NCI-H146 treated with DMSO at 0.1 percent for 48 hours (cell line): ENCODE measurements around the gene FKBP8.
"Not testable (repeated sequence)": the region's sequence is repeated elsewhere in the genome, so short reads cannot be mapped to it uniquely, and the experiment has no call there.

ENCODE experiments used
- DNase-seq: peaks from one replicate; lab custom pipeline; 2025; ENCODE audit not compliant: unreplicated experiment; lab: John Stamatoyannopoulos, UW

Gene FKBP8

DNA sequence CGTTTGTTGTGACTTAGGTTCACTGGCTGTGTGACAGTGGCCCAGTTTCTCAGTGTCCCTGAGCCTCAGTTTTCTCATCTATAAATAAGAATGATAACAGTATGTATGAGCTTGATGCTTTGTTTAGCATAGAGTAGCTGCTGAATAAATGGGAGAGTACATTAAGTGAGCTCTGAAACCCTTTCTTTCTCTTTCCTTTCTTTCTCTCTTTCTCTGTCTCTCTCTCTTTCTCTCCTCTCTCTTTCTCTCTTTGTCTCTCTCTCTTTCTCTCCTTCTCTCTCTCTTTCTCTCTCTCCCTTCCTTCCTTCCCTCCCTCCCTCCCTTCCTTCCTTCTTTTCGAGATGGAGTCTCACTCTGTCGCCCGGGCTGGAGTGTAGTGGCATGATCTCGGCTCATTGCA is 16.3 kb upstream of the FKBP8 start:
- no peak for DNase-seq

DNA sequence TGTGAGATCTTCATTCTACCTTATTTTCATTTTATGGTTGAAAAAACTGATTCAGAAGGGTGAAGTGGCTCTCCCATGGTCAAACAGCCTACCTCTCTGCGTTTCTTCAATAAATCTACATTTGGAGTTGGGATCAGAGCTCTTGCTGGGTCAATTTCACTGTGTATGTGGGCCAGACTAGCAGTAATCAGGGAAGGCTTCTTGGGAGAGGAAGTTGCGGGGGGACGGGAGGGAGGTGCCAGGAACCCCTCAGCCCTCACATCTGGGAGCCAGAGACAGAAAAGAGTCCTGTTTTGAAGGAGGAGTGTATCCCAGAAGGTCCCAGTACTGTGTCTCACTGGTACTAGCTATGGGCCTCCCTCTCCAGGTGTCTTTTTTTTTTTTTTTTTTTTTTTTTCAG is 15.2 kb upstream of the FKBP8 start:
- DNase-seq = no peak

DNA sequence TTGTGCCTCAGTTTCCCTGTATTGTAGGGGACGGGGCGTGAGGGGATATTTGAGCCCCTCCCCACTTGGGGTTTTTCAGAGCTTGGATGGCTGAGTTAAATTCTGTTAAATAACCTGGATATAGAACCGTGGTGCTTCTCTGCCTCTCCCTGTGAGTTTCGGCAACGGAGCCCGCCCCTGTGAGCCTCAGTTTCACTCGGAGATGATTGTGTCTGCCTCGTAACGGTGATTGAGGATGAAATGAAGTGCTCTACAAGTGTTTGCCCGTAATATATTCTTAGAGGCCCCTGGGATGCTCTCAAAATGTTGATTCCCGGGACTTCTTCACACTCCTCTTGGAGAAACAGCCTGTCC is 14.8 kb upstream of the FKBP8 start:
- DNase-seq = no peak

DNA sequence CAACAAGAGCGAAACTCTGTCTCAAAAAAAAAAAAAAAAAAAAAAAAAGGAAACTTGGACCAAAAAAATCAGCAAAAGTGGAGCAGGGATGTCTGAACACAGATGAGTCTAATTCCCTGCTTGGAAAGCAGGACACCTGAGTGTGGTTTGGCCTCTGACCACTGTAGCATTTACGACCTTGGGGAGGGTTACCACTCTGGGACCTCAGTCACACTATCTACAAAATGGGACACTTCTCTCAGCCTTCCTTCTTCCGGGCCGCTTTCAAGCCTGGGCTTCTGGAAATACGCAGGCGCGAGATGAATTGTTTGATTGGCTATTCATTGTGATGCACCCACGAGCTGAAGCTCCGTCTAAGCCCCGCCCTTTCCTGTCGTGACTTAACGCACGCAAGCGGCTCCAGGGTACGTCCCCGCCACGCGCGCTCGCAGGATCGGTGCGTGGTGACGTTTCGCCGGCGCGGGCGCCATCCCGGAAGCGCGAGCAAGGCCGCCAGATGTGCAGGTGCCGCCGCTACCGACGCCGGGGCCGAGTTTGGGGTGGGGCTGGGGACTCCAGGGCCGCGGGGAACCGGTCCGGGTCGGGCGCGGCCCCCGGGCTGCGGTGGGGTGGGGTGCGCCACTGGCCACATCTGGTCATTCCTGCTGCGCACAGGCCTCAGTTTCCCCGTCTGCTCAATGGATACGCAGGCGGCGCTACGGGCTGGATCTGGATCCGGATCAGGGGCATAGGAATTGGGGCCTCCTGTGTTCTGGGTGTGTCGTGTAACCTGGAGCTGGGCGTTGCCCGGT is 14.2 kb upstream of the FKBP8 start, which contains the start of gene KXD1:
TSS of gene KXD1 (plus strand) at position 460 of the 791 bp plus-strand sequence. CDS start 4,187 bp downstream, outside the sequence.
- DNase-seq = peak; percentile 96

DNA sequence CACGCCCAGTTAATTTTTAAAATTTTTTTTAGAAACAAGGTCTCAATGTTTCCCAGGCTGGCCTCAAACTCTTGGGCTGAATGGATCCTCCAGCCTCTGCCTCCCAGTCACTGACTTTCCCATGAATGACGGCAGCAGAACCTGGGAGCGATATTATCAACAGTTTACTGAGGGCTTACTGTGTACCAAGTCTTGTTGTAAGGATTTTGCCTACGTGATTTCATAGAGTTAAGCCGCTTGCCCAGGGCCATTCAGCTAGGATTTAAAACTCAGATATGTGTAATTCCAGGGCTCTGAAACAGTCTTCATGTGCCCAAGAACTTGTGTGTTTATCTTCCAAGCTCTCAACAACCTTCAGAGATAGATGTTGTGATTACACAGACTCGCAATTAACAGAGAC is 8.3 kb upstream of the FKBP8 start:
- peak; percentile 20 for DNase-seq

DNA sequence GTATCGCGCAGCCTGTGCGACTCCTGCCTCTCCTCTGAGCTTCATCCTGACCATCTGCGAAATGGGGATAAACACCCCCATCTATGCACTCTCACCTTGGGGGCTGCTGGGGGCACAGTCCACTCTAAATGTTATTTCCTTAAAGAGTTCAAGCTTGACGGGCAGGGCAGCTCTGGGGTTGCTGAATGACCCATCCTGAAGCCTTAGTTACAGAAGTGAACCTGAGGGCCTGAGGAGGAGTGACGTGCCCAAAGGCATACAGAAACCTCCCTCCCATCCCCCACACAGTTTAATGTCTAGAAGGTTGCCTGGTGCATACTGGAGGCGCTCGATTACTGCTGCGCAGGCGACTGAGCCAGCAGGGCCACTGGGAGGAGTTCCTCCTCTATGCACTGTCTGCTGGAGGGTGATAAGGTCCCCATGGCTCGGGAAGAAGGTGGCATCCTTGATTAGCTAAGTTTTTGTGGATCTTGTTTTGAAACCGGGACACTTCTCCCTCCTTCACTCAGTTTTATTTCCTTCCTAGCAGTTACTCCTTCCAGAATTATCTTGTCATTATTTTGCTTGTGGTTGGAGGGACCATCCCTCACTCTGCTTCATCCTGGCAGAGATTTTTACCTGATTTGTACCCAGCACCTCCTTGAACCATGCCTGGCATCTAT is 572 bp upstream of the FKBP8 start:
- DNase-seq = peak; percentile 41

DNA sequence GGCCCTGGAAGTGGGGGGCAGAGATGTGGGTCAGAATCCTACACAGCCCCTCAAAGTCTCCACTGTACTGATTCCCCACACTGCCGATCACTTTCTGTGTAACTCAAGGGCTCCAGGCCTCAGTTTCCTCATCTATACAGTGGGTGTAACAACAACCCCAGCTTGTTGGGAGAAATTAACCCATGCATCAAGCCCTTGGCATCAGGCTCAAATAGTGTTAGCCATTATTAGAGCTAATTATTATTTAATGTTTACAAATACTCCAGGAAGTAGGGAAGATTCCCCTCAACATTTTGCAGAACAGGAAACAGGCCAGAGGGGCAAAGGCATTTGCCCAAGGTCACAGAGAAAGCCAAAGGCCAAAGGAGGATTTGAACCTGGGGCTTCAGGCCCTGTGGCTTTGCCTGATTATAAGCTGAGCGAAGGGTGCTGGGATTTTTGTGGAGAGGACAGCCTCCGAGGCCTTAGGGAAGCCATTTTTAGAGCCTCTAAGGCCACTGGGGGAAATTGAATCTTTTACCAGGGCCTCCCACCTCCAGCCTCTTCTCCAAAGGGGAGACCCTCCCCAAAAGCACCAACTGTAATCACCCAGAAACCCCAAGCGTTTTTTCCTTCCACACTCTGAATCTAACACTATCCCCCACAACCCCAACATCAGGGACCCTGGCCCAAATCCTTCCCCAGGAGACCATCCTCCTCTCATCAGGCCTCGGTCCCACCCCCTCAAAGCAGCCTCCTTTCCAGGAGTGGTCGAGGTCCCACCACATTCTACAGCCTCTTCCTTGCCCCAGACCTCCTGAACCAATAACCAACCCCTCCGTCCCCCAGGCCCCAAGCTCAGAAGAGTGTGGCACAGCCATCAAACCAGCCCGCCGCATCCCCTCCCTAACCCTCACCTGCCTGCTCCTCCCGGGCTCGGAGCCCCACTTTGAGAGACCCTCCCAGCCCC is 1.1 kb downstream of the FKBP8 start:
- DNase-seq = no peak

DNA sequence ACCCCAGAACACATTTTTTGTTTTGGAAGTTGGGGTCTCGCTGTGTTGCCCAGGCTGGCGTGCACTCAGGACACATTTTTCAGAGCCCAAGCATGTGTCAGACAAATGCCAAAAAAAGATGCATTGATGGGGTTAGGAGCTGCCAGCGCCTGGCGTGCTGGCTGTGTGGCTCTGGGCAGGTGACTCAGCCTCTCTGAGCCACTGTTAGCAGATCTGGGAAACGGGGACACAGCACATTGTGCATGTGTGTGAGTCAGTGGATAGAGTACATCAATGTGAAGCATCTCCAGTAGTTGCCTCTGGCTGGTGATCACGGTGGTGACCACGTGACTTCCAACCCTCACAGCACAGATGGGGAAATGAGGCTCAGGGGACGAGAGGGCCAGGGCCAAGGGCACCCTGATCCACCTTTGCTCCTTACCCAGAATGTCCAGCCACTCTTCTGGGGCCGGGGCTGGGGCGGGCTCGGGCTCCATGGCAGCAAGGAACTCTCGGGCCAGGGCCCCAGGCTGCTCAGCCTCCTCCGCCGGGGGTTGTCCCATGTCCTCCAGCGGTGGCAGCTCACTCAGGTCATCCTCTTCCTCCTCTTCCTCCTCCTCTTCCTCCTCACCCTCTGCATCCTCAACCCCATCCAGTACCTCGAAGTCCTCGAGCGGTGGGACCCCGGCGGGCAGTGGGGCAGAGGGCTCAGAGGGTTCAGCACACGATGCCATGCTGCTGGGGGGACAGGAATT is 1.9 kb downstream of the FKBP8 start:
- no peak for DNase-seq

DNA sequence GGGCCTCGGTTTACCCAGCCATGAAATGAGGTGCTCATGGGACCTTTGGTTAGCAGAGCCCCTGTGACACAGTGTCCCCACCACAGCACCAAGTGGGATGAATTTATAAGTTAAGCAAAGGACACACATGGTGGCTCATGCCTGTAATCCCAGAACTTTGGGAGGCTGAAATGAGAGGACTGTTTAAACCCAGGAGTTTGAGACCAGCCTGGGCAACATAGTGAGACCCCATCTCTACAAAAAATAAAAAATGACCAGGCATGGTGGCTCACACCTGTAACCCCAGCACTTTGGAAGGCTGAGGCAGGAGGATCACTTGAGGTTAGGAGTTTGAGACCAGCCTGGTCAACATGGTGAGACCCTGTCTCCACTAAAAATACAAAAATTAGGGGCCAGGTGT is 3.2 kb downstream of the FKBP8 start:
- not testable (repeated sequence) for DNase-seq

DNA sequence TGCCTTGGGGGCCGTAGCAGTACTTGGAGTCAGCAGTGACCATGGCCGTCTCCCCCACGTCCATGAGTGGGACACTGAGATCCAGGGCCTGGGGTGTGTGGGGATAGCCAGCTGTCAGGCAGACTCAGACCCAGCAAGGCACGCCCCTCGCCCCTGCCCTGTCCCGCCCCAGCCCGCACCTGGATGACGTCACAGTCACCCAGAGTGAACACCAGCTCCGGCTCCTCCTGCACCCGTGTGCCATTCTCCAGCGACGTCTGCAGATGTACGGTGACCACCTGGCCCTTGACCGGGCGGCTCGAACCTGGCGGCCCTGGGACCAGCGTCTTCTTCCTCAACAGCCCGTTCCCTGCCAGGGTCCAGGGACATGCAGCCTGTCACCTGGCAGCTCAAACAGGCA is 4.0 kb downstream of the FKBP8 start:
- DNase-seq = no peak

DNA sequence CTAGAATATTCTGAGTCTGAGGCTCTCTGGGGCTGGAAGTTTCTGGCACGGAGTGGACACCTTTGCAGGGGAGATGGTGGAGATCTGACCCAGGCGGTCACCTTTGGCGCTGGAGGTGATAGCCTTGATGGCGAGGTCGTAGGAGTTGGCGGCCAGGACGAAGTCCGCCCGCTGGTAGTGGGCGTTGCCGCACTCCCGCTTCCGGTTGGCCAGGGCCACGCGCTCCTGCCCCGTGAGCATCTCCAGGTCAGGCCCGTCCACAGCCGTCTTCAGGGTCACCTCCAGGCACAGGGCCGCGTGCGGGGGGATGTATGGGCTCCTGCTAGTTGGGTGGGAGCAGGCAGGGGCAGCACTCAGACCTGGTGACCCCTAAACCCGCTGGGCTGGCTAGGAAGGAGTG is 5.3 kb downstream of the FKBP8 start:
- DNase-seq = no peak

DNA sequence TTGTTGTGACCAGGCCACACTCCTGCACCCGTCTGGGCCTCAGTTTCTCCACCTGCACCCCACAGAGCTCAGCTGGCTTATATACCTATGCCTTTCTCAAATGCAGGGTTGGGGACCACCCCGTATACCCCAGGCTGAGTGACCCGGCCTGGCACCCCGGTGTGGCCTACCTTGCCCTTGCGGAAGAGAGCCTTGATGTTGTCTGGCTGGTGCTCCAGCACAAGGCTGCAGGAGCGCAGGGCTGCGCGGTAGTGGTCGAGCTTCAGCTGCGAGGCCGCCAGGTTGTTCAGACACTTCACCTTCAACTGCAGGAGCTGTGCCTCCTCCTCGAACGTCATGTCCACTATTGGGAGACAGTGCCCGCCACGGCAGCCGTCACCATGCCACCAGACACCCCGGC is 5.9 kb downstream of the FKBP8 start:
- no peak for DNase-seq

DNA sequence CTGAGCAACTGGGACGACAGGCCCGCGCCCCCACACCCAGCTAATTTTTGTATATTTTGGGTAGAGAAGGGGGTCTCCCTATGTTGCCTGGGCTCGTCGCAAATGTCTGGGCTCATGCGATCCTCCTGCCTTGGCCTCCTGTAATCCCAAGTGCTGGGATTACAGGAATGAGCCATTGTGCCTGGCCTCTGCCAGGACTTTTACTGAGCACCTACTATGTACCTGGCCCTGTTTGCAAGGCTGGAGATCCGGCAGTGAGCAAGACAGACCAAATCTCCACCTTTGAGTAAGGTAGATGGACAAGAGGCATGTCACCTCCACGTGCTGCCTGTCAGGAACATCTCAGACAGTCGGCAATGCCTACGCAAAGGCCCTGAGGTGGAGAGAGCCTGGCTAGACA is 6.9 kb downstream of the FKBP8 start:
- DNase-seq = no peak

DNA sequence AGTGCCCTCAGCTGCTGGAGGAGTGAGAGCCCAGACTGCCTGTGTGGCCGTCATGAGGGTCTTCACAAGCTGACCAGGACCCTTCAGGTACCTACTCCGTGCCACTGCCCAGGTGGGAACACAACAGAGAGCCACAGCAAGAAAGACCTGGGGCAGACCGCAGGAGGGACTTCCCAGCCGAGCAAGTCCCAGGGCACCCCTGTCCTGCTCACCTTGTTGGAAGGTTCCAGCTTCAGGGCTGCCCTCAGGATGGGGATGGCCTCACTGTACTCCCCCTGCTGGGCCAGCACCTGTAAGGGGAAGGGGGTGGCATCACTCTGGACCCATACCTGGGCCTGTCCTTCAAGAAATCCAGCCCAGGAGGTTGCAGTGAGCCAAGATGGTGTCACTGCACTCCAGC is 10.3 kb downstream of the FKBP8 start:
- no peak for DNase-seq

DNA sequence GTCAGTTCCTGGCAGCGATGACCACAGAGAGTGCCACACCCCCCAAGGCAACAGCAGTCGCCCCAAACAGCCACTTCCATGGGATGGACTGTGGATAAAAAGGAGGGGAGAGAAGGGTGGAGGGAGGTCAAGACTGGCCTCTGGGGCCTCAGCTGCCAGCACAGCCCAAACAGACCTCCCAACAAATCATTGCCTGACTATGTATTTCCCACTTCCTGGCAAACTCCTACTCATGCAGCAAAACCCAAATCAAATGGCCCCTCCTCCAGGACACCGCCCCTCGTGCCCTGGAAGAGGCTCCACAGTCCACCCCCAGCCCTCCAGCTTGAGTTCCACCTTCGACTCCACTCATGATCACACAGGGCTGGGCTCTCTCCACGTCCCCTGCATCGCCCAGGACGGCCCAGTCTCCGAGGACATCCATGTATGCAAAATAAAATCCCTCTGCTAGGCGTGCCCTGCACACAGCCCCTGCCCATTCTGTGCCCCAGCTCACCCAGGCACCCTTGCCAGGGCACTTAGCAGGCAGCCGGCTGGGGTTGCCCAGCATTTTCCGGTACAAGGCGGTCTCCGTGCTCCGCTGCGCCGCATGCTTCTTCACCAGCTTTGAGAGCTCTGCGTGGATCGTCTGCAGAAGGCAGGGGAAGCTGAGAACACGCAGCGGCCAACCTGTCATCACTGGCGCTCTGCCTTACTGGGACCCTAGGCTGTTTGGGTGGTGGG is 11.0 kb downstream of the FKBP8 start:
- DNase-seq = no peak

DNA sequence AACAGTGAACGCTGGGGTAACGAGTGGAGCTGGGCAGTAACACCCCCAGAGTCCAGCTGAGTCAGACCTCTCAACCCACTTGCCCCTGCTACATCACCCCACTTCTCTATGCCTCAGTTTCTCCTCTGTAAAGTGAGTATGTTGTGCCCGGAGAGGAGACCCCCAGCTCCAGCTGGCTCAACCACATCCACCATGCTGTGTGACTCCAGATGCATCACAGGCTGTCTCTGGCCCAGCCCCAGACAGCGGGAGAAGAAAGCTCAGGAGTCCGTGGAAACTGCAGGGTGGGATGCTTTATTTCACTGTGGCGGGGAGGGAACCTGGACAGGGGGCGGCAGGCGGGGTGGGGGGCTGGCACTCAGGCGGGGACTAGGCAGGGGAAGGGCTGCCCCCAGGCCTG is 11.9 kb downstream of the FKBP8 start:
- DNase-seq = no peak

DNA sequence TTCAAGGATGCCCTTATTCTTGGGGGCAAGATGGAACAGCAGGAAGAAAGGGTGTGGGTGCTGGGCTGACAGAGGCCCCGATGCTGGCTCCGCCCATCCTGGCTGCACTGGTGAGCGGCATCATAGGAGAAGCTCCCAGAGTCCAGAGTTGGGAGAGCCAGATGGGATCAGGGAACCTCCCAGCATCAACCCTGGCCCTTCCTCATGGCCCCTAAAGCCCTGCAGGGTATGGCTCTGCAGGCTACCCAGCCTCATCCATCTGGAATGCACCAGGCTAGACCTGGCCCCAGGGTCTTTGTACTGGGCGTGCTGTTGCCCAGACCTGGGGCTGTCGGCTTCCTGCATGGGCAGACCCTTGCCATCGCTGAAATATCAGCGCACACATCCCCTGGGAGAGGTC is 13.6 kb downstream of the FKBP8 start:
- no peak for DNase-seq

DNA sequence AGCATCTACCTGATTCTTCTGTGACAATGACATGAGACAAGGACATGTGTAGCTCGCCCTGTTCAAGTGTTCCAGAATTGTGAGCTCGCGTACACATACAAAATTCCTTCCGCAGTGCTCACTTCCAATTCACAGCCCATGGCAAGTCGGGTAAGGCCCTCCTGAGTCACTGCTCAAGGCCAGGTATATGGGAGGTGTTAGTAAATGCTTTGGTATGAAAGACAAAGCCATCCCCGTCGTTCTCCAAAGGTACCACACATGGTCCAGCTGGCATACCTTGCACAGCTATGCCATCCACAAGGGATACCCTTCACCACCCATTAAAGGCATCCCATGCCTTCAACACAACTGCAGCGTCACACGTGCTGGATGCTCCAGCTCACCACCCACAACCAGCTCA is 17.1 kb downstream of the FKBP8 start:
- DNase-seq = no peak

DNA sequence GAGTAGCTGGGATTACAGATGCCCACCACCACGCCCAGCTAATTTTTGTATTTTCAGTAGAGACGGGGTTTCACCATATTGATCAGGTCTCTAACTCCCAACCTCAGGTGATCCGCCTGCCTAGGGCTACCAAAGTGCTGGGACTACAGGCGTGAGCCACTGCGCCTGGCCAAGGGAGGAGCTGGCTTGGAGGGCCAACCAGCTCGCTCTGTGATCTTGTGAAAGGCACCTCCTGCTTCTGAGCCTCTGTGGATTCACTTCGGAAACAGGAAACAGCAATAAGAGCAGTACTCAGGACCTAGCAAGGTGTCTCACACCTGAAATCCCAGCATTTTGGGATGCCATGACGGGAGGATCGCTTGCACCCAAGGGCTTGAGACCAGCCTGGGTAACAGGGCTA is 19.5 kb downstream of the FKBP8 start:
- DNase-seq = no peak

DNA sequence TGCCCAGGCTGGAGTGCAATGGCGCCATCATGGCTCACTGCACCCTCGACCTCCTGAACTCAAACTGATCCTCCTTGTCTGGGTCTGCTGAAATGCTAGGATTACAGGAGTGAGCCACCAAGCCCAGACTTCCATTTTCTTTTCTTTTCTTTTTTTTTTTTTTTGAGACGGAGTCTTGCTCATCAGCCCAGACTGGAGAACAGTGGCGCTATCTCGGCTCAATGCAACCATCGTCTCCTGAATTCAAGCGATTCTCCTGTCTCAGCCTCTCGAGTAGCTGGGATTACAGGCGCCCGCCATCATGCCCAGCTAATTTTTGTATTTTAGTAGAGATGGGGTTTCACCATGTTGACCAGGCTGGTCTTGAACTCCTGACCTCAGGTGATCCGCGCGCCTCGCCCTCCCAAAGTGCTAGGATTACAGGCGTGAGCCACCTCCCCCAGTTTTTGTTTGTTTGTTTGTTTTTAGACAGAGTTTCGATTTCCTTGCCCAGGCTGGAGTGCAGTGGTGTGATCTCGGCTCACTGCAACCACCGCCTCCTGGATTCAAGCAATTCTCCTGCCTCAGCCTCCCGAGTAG is 20.4 kb downstream of the FKBP8 start:
- DNase-seq = not testable (repeated sequence)
